Rectal smooth muscle tissue (tissue), 1 donor: ENCODE results near the gene TYROBP.
"Not testable (repeated sequence)": the region's sequence is repeated elsewhere in the genome, so short reads cannot be mapped to it uniquely, and the experiment has no call there.

Experiments used
- H3K27ac ChIP-seq: one replicate; pipeline ENCODE4 v1.7.0; 2013; ENCODE audit warnings: low read depth, low read length, inconsistent platforms
- H3K27me3 ChIP-seq: one replicate; pipeline ENCODE4 v1.7.0; 2013; ENCODE audit warnings: low read length; ENCODE audit not compliant: control insufficient read depth, insufficient read depth
- H3K36me3 ChIP-seq: one replicate; pipeline ENCODE4 v1.7.0; 2013; ENCODE audit warnings: low read length; ENCODE audit not compliant: control insufficient read depth, insufficient read depth
- H3K4me1 ChIP-seq: one replicate; pipeline ENCODE4 v1.7.0; 2013; ENCODE audit warnings: low read length; ENCODE audit not compliant: control insufficient read depth, insufficient read depth
- H3K4me3 ChIP-seq: one replicate; pipeline ENCODE4 v1.7.0; 2013; ENCODE audit warnings: low read length
- H3K9ac ChIP-seq: one replicate; pipeline ENCODE4 v1.7.0; 2013; ENCODE audit warnings: low read length

TYROBP gene

GRCh38 chr19:35871611-35872010 lies 36.5 kb downstream of the TYROBP start:
- peaks cover 11% of the 10 kb centered on the region for H3K27me3 ChIP-seq
- no peaks in the 10 kb centered on the region for H3K36me3 ChIP-seq

GRCh38 chr19:35870798-35871197 lies 37.3 kb downstream of the TYROBP start:
- Histone ChIP-seq H3K4me3 (no peak overlapping the region), H3K27me3 (peaks cover 11% of the 10 kb centered on the region), H3K9ac (no peak overlapping the region), H3K4me1 (peaks cover 3% of the 10 kb centered on the region), H3K27ac (no peak overlapping the region), H3K36me3 (no peaks in the 10 kb centered on the region)

More at GRCh38 chr19:35871611-35872010, 36.5 kb downstream of the TYROBP start:
- H3K4me1 ChIP-seq: peaks cover 3% of the 10 kb centered on the region
- no peak overlapping the region for H3K27ac ChIP-seq
- no peak overlapping the region for H3K9ac ChIP-seq
- H3K4me3 ChIP-seq: no peak overlapping the region

GRCh38 chr19:35870124-35870736 lies 37.9 kb downstream of the TYROBP start:
- H3K27ac ChIP-seq, H3K9ac ChIP-seq, H3K36me3 ChIP-seq, H3K4me1 ChIP-seq: not testable (repeated sequence)
- H3K4me3 ChIP-seq: peak overlapping the region; percentile 10
- peaks cover 11% of the 10 kb centered on the region for H3K27me3 ChIP-seq

- Histone ChIP-seq H3K36me3 (no peaks in the 10 kb centered on the region), H3K27me3 (peaks cover 11% of the 10 kb centered on the region), H3K4me3 (peak overlapping the region; percentile 10), H3K27ac (no peak overlapping the region), H3K4me1 (peaks cover 3% of the 10 kb centered on the region), H3K9ac (no peak overlapping the region)
Measured at GRCh38 chr19:35869327-35870123, 38.6 kb downstream of the TYROBP start.

- Histone ChIP-seq H3K36me3 (no peaks in the 10 kb centered on the region), H3K9ac (no peak overlapping the region), H3K27ac (no peak overlapping the region), H3K4me3 (peak overlapping the region; percentile 10), H3K27me3 (peaks cover 11% of the 10 kb centered on the region), H3K4me1 (peaks cover 3% of the 10 kb centered on the region)
Measured at GRCh38 chr19:35868823-35869326, 39.2 kb downstream of the TYROBP start.

- Histone ChIP-seq H3K27ac (no peak within 1 kb of the TSS), H3K9ac (no peak within 1 kb of the TSS), H3K27me3 (peaks cover 11% of the 10 kb centered on the region), H3K36me3 (no peaks in the 10 kb centered on the region), H3K4me1 (peaks cover 3% of the 10 kb centered on the region), H3K4me3 (peak within 1 kb of the TSS; percentile 10)
Measured at GRCh38 chr19:35868172-35868822, 39.8 kb downstream of the TYROBP start, which contains the start of gene APLP1. TSS of gene APLP1 (plus strand) at chr19:35868574. CDS start at chr19:35868637, 63 bp downstream.

GRCh38 chr19:35863018-35863417 lies 45.1 kb downstream of the TYROBP start:
- Histone ChIP-seq H3K9ac (no peak overlapping the region), H3K4me3 (no peak overlapping the region), H3K27me3 (peaks cover 21% of the 10 kb centered on the region), H3K36me3 (no peaks in the 10 kb centered on the region), H3K4me1 (no peaks in the 10 kb centered on the region), H3K27ac (no peak overlapping the region)

- no peak overlapping the region for H3K4me3 ChIP-seq
- no peak overlapping the region for H3K27ac ChIP-seq
- H3K4me1 ChIP-seq: no peaks in the 10 kb centered on the region
- H3K36me3 ChIP-seq: no peaks in the 10 kb centered on the region
- H3K9ac ChIP-seq: no peak overlapping the region
- peaks cover 21% of the 10 kb centered on the region for H3K27me3 ChIP-seq
Measured at GRCh38 chr19:35862528-35862927, 45.6 kb downstream of the TYROBP start.

GRCh38 chr19:35861640-35862160 lies 46.4 kb downstream of the TYROBP start:
- peaks cover 24% of the 10 kb centered on the region for H3K27me3 ChIP-seq
- H3K9ac ChIP-seq: no peak overlapping the region
- H3K4me3 ChIP-seq: no peak overlapping the region

GRCh38 chr19:35860818-35861639 lies 47.1 kb downstream of the TYROBP start:
- Histone ChIP-seq H3K27me3 (peaks cover 29% of the 10 kb centered on the region), H3K4me1 (no peaks in the 10 kb centered on the region), H3K36me3 (no peaks in the 10 kb centered on the region), H3K27ac (no peak overlapping the region), H3K9ac (no peak overlapping the region), H3K4me3 (no peak overlapping the region)

More at GRCh38 chr19:35861640-35862160, 46.4 kb downstream of the TYROBP start:
- H3K36me3 ChIP-seq: no peaks in the 10 kb centered on the region
- no peak overlapping the region for H3K27ac ChIP-seq
- no peaks in the 10 kb centered on the region for H3K4me1 ChIP-seq

GRCh38 chr19:35860436-35860817 lies 47.7 kb downstream of the TYROBP start:
- Histone ChIP-seq H3K36me3 (no peaks in the 10 kb centered on the region), H3K9ac (no peak overlapping the region), H3K4me1 (no peaks in the 10 kb centered on the region), H3K27me3 (peaks cover 31% of the 10 kb centered on the region), H3K27ac (no peak overlapping the region), H3K4me3 (no peak overlapping the region)
